Vagina (tissue), 2 donors: ENCODE results near the gene HPF1. TPM values are rescaled to one million over a fixed set of nuclear protein-coding genes. Genes with fewer than 3 reads are reported as not detected.

ENCODE experiments used
- DNase-seq, 2 donors: peaks; one replicate each; pipeline ENCODE4 v3.0.0-alpha.2; 2017; ENCODE audit errors: extremely low spot score in 2 of 2
- H3K27ac ChIP-seq: fragments of 200-600 bp; sonication (generic); one replicate; pipeline ENCODE4 v1.5.1; 2019
- H3K27me3 ChIP-seq: fragments of 200-600 bp; sonication (generic); one replicate; pipeline ENCODE4 v1.5.1; 2019
- H3K36me3 ChIP-seq, 2 donors: fragments of 200-600 bp; sonication (generic); one replicate each; pipeline ENCODE4 v1.5.1; 2017 to 2019
- H3K4me1 ChIP-seq: fragments of 200-600 bp; sonication (generic); one replicate; pipeline ENCODE4 v1.5.1; 2019
- H3K4me3 ChIP-seq, 2 donors: fragments of 200-600 bp; sonication (generic); 1 replicate in 1 of 2; 2 replicates in 1 of 2; pipeline ENCODE4 v1.5.1; 2016 to 2019
- H3K9me3 ChIP-seq: fragments of 200-600 bp; sonication (generic); one replicate; pipeline ENCODE4 v1.5.1; 2019
- CTCF ChIP-seq, 3 experiments: fragments of 450-650 bp in 2 of 3; fragments of 200-600 bp in 1 of 3; sonication (generic) in 1 of 3; IDR thresholded peaks; one replicate each; pipeline ENCODE4 v1.5.1; 2017 to 2019; ENCODE audit warnings: antibody characterized with exemption in 3 of 3, mild to moderate bottlenecking in 2 of 3, moderate library complexity in 2 of 3
- POLR2A ChIP-seq, 2 donors: fragments of 450-650 bp; IDR thresholded peaks; one replicate each; pipeline ENCODE4 v1.6.1; 2017; ENCODE audit warnings: antibody characterized with exemption in 2 of 2, mild to moderate bottlenecking in 2 of 2, moderate library complexity in 2 of 2
- POLR2AphosphoS5 ChIP-seq, 2 donors: sonication (generic); formaldehyde crosslinking; IDR thresholded peaks; one replicate each; pipeline ENCODE4 v1.9.0; 2017; ENCODE audit warnings: antibody characterized with exemption in 2 of 2, mild to moderate bottlenecking in 2 of 2, low read depth in 1 of 2; ENCODE audit not compliant: insufficient read depth in 1 of 2
- intact Hi-C: fragments of 100-400 bp; cut with DNase I; formaldehyde crosslinking; loops from one replicate; pipeline ENCODE4 v1.15.1; 2023
- total RNA-seq: library from RNA; depleted of rRNA; stranded (reverse); fragments of >200 nt; gene quantifications from one replicate; pipeline ENCODE4 v1.2.3, GENCODE V29; 2016

HPF1 gene
- total RNA-seq, 1 donor from 2014 or later = 15.2 TPM

GRCh38 chr4:169707958-169708643 is 49.6 kb downstream of the HPF1 start:
- intact Hi-C loops = no loop called here

GRCh38 chr4:169698331-169698730 is 59.4 kb downstream of the HPF1 start:
- TF ChIP-seq POLR2A (IDR thresholded peaks at IDR 0.05) = no peak
- TF ChIP-seq CTCF (IDR thresholded peaks at IDR 0.05) = no peak
- no peak for TF ChIP-seq POLR2AphosphoS5 (IDR thresholded peaks at IDR 0.05; ENCODE audit: insufficient read depth in 1 of 2, low read depth in 1 of 2)
- no peaks in the 10 kb centered on the region for H3K27me3 ChIP-seq
- no peak overlapping the region for H3K27ac ChIP-seq
- H3K4me1 ChIP-seq = no peaks in the 10 kb centered on the region
- no peak overlapping the region for H3K4me3 ChIP-seq
- peaks cover 0 to 32% of the 10 kb centered on the region in 2 donors for H3K36me3 ChIP-seq
- DNase-seq = no peak
- intact Hi-C loops = no loop called here
- H3K9me3 ChIP-seq = no peaks in the 10 kb centered on the region

More at GRCh38 chr4:169707958-169708643, 49.6 kb downstream of the HPF1 start:
- DNase-seq = no peak
- Histone ChIP-seq H3K27me3 (no peaks in the 10 kb centered on the region), H3K4me1 (no peaks in the 10 kb centered on the region), H3K27ac (no peak overlapping the region), H3K36me3 (peaks cover 0 to 6% of the 10 kb centered on the region in 2 donors), H3K4me3 (no peak overlapping the region), H3K9me3 (no peaks in the 10 kb centered on the region)
- no peak for TF ChIP-seq POLR2A (IDR thresholded peaks at IDR 0.05)
- no peak for TF ChIP-seq POLR2AphosphoS5 (IDR thresholded peaks at IDR 0.05; ENCODE audit: insufficient read depth in 1 of 2, low read depth in 1 of 2)
- TF ChIP-seq CTCF (IDR thresholded peaks at IDR 0.05) = no peak

GRCh38 chr4:169690787-169691186 is 67.0 kb downstream of the HPF1 start:
- TF ChIP-seq POLR2AphosphoS5 (IDR thresholded peaks at IDR 0.05; ENCODE audit: insufficient read depth in 1 of 2, low read depth in 1 of 2) = no peak
- TF ChIP-seq CTCF (IDR thresholded peaks at IDR 0.05) = no peak
- TF ChIP-seq POLR2A (IDR thresholded peaks at IDR 0.05) = no peak

GRCh38 chr4:169689681-169690080 is 68.1 kb downstream of the HPF1 start:
- Histone ChIP-seq H3K27me3 (no peaks in the 10 kb centered on the region), H3K9me3 (no peaks in the 10 kb centered on the region), H3K4me1 (no peaks in the 10 kb centered on the region), H3K36me3 (peaks cover 0 to 4% of the 10 kb centered on the region in 2 donors), H3K4me3 (no peak overlapping the region), H3K27ac (no peak overlapping the region)
- no peak for DNase-seq
- intact Hi-C loops = no loop called here
- no peak for TF ChIP-seq CTCF (IDR thresholded peaks at IDR 0.05)
- no peak for TF ChIP-seq POLR2AphosphoS5 (IDR thresholded peaks at IDR 0.05; ENCODE audit: insufficient read depth in 1 of 2, low read depth in 1 of 2)
- no peak for TF ChIP-seq POLR2A (IDR thresholded peaks at IDR 0.05)

More at GRCh38 chr4:169690787-169691186, 67.0 kb downstream of the HPF1 start:
- Histone ChIP-seq H3K36me3 (peaks cover 0 to 4% of the 10 kb centered on the region in 2 donors), H3K27me3 (no peaks in the 10 kb centered on the region), H3K4me1 (no peaks in the 10 kb centered on the region), H3K9me3 (no peaks in the 10 kb centered on the region), H3K4me3 (no peak overlapping the region), H3K27ac (no peak overlapping the region)
- DNase-seq = no peak
- intact Hi-C loops = no loop called here

- Histone ChIP-seq H3K4me1 (no peaks in the 10 kb centered on the region), H3K9me3 (no peaks in the 10 kb centered on the region), H3K27me3 (no peaks in the 10 kb centered on the region), H3K4me3 (no peak overlapping the region), H3K36me3 (peaks cover 0 to 8% of the 10 kb centered on the region in 2 donors), H3K27ac (no peak overlapping the region)
- TF ChIP-seq CTCF (IDR thresholded peaks at IDR 0.05) (no peak), POLR2A (IDR thresholded peaks at IDR 0.05) (no peak), POLR2AphosphoS5 (IDR thresholded peaks at IDR 0.05; ENCODE audit: insufficient read depth in 1 of 2, low read depth in 1 of 2) (no peak)
- intact Hi-C loops = no loop called here
- DNase-seq = no peak
Measured at GRCh38 chr4:169682372-169683047, 75.2 kb downstream of the HPF1 start.
